ENCODE data around the gene RPUSD1. TPM values are rescaled to one million over a fixed set of nuclear protein-coding genes. Genes with fewer than 3 reads are reported as not detected.

RPUSD1 gene
- total RNA-seq, 1 donor from 2014 or later: 31.0 TPM

DNA sequence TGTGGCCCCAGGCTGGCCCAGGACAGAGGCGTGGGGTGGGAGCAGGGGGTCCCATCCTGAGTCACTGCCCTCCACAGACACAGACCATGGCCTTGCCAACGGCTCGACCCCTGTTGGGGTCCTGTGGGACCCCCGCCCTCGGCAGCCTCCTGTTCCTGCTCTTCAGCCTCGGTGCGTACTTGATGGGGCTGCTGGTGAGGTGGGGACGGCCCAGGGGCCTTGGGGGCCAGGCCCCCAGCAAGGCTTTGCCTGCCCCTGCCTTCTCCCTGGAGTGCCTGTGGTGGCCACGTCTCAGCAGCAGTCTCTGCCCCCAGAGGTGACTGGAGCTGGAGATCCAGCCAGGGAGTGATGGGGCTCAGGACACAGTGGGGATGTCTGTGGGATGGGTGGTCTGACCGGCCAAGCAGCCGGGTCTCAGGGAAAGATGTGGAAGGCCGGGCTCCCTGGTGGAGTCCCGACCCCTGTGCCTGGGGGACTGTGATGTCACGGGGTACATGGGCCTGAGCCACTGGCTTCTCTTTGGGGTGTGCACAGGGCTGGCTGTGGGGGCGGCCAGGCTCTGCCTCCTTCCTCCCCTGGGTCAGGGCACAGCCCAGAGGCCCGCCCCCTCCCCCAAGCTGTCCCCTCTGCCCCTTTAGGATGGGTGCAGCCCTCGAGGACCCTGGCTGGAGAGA, 25.4 kb downstream of the RPUSD1 start:
- H3K4me3 ChIP-seq (ENCODE audit: low read depth, low read length): no peak overlapping the region
- TF ChIP-seq, protein P1, sequence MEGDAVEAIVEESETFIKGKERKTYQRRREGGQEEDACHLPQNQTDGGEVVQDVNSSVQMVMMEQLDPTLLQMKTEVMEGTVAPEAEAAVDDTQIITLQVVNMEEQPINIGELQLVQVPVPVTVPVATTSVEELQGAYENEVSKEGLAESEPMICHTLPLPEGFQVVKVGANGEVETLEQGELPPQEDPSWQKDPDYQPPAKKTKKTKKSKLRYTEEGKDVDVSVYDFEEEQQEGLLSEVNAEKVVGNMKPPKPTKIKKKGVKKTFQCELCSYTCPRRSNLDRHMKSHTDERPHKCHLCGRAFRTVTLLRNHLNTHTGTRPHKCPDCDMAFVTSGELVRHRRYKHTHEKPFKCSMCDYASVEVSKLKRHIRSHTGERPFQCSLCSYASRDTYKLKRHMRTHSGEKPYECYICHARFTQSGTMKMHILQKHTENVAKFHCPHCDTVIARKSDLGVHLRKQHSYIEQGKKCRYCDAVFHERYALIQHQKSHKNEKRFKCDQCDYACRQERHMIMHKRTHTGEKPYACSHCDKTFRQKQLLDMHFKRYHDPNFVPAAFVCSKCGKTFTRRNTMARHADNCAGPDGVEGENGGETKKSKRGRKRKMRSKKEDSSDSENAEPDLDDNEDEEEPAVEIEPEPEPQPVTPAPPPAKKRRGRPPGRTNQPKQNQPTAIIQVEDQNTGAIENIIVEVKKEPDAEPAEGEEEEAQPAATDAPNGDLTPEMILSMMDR (conservative IDR thresholded peaks at IDR 0.05; ENCODE audit: low read depth, low read length): no peak
- no peak for DNase-seq (ENCODE audit: low read depth)

DNA sequence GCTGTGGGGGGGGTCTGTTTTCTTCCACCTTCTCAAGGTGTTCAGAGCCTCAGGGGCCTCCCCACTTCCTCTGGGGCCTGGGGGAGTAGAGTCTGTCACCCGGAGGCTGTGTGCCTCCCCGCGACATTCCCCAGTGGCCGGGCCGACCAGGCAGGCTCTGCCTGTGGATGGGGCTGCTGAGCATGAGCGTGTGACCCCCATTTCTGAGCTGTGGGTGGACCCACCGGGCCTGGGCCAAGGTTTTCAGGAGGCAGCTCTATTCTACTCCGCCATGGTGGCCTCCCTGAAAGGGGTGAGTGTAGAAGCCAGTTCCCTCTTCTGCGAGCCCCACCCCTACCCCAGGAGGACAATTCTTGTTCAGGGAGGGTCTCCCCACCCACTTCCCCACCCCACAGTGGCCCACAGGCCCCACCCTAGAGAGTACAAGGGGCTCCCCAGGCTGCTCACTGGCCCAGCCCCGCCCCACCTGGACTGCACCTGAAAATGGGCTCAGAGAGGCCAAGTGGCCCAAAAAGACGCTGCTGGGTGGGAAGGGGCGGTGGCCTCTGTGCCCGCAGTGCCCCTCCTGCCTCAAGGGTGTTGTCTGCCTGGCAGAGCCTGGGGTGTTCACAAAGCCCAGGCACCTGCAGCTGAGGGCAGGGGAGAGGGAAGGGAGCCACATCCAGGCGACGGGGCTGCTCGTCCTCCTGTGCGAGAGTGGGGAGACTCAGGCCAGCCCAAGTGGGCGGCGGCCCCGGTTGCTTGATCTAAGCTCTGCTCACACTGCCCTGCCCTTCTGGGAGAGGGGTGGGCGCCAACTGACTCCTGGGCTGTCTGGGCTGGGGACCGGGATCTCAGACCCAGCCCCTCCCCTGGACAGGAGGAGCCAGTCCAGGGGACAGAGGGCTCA, 26.3 kb downstream of the RPUSD1 start:
- DNase-seq (ENCODE audit: low read depth): no peak
- H3K4me3 ChIP-seq (ENCODE audit: low read depth, low read length): no peak overlapping the region
- TF ChIP-seq, protein P1 (conservative IDR thresholded peaks at IDR 0.05; ENCODE audit: low read depth, low read length): no peak

DNA sequence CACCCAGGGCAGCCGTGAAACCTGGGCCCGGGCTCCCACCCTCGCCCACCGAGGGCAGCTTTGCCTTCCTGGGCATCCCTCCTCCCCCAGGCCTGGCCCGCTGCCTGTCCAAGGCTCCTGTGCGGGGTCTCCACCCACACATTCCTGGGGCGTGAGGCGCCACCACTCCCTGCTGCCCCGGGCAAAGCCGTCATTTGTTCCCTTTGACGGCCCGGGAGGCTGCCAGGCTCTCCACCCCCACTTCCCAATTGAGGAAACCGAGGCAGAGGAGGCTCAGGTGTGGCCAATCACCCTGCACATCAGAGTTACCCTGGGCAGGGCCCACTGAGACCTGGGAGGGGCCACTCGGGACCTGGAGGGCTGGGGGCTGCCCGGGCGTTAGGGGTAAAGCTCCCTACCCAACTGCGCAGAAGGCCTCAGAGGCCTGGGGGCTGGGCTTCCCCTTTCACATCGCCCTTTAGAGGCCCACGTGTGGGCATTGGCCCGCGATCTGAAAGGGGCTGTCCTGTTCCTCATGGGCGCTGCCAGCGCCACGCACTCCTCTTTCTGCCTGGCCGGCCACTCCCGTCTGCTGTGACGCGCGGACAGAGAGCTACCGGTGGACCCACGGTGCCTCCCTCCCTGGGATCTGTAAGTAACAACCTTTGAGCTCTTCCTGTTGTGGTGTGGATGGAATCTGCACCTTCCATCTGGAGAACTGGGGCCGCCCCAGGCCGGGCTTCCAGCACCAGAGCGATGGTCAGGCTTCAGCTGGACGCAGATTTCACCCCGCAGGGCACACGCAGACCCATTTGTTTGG, 27.4 kb downstream of the RPUSD1 start, which contains the start of gene MSLN:
Gene MSLN, plus strand, starts transcription at position 190 of the 799 bp plus-strand sequence. CDS start 1,947 bp downstream, outside the sequence.
- DNase-seq (ENCODE audit: low read depth): no peak
- no peak within 1 kb of the TSS for H3K4me3 ChIP-seq (ENCODE audit: low read depth, low read length)
- TF ChIP-seq, protein P1 (conservative IDR thresholded peaks at IDR 0.05; ENCODE audit: low read depth, low read length): no peak

DNA sequence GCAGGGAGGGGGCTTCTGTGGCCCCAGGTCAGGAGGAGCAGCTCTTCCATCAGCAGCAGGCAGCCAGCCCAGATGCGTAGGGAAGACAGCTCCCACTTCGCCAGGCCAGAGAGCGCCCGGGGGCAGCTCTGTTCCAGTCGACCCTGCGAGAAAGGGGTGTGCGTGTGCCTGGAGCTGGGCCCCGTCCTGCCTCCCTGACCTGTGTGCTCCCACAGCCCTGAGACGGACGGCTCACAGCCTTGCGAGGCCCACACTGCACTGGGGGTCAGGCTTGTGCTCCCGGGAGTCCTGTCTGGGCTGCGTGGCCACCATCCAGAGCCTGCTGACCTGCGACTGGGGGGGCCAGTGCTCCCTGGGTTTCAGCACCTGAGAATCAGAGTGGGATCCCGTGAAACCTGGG, 28.1 kb downstream of the RPUSD1 start:
- TF ChIP-seq, protein P1 (conservative IDR thresholded peaks at IDR 0.05; ENCODE audit: low read depth, low read length): no peak
- DNase-seq (ENCODE audit: low read depth): no peak
- no peak overlapping the region for H3K4me3 ChIP-seq (ENCODE audit: low read depth, low read length)

DNA sequence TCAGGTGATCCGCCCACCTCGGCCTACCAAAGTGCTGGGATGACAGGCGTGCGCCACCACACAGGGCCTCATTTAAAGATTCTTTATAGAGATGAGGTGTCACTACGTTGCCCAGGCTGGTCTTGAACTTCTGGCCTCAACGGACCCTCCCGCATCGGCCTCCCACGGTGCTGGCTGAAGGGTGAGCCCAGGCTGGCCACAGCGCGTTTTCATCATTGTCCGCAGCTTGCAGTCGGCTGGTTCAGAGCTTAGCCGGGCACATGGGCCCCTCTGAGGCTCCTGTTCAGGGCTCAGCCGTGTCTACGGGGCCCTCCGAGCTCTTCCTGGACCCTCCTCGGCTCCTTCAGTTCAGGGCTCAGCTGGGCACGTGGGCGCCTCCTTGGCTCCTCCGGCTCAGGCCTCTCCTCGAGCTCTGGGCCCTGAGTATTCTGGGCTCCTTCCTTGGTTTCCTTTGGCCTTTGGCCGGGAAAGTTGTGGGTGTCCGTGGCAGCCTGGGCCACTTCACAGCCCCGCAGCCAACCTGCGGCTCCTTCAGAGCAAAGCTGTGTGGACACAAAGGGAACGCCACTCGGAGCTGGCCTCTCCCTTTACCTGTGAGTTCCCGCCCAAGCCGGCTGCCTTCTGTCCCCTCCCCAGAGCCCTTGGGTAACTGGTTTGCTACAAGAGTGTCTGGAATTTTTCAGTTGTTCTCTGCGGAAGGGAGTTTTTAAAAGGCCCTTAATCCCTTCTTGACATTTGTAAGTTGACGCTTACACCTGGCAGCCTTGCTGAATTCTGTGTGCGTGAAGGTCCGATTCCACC, 28.9 kb downstream of the RPUSD1 start:
- no peak overlapping the region for H3K4me3 ChIP-seq (ENCODE audit: low read depth, low read length)
- DNase-seq (ENCODE audit: low read depth): no peak
- TF ChIP-seq, protein P1 (conservative IDR thresholded peaks at IDR 0.05; ENCODE audit: low read depth, low read length): no peak

DNA sequence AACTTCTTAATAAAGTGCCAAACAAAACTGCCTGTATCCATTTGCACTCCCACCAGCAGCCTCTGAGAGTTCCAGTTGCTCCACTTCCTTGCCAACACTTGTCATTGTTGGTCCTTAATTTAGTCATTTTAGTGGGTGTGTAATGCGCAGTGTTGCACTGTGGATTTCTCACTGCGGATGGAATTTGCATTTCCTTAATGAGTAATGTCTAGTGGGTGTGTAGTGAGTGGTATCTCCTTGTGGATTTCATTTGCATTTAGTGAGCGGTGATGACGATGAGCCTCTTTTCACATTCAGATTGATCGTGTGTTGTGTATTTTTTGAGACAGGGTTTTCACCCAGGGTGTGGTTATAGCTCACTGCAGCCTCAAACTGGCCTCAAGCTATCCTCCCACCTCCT, 31.8 kb downstream of the RPUSD1 start:
- H3K4me3 ChIP-seq (ENCODE audit: low read depth, low read length): no peak overlapping the region
- TF ChIP-seq, protein P1 (conservative IDR thresholded peaks at IDR 0.05; ENCODE audit: low read depth, low read length): no peak
- DNase-seq (ENCODE audit: low read depth): no peak
